ENCODE data around the gene CEACAM6.

GRCh38 chr19:41753936-41754529 is 1.3 kb upstream of the CEACAM6 start:
- TF ChIP-seq POLR2A (IDR thresholded peaks at IDR 0.05) (no peak), CTCF (IDR thresholded peaks at IDR 0.05) (peak; percentile 30 to 61 (median 46)), EP300 (IDR thresholded peaks at IDR 0.05) (no peak)

All from tibial nerve (tissue), 4 donors.